GM21717 (cell line): Measurements from ENCODE around the gene EHBP1.
"Not testable (repeated sequence)": the region's sequence is repeated elsewhere in the genome, so short reads cannot be mapped to it uniquely, and the experiment has no call there.

Experiments used
- ATAC-seq: cut with Tn5 transposase; IDR thresholded peaks from one replicate; pipeline ENCODE4 v1.9.1; 2021; ENCODE audit warnings: mild to moderate bottlenecking, moderate library complexity; ENCODE audit not compliant: unreplicated experiment

The EHBP1 gene

DNA sequence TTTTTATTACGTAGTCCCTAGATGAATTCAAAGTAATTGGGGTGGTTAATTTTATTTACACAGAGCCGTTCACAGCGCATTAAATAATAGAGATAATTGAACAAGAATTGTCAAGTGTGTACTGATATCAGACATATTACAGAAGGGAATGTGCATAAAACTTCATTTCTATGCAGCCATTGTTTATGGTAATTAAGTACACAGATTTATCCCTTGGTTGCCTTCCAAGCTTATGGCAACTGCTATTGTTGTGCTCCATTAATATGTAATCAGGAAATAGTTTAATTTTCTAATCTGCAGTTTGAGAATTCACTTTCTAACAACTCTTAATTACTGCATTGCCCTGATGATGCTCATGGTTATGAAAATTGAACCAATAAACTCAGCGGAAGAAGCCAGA lies 297.8 kb downstream of the EHBP1 start:
- ATAC-seq = no peak

DNA sequence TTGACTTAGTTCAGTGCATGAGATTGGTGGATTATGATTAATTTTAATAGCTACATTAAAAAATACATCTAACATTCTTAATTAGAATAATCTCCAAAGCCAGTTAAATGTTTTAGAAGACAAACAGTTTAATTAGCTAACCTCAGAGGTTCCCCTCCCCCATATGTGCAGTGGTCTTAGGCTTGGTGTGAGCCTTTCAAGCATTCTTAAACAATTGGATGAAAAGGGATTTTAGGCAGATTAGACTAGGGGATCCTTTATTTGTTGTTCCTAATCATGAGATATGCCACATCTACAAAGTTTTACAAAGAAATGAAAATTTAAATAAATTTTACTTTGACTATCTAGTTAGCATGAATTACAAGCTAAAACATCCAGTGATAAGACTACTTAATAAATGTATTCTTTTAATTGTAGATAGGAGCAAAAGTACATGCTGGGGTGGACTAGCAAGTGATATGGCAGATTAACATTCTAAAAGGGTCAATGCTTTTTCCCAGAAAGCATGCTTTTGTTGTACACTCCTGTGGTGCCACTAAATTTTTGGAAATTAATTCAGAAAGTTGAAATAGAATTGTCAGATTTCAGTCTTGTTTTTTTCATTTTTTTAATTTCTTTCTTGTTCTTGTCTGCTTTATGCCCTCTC lies 302.4 kb downstream of the EHBP1 start:
- ATAC-seq = no peak

DNA sequence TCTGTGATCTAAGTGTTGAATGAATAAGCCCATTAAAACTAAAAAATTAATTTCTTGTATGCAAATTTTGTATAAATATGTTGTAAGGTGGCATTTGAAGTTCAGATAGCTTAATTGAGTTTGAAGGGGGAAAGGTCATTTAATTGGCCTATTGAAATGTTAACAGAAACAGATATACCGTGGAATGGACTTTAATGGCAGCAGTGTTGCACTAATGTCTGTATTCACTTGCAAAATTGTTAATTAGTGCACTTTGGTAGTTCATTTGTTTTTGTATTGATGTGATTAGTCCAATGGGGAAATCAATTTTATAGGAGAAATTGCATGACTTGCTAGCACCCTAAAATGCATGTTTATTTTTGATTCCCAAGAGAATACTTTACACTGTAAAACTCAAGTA lies 303.3 kb downstream of the EHBP1 start:
- ATAC-seq = no peak

DNA sequence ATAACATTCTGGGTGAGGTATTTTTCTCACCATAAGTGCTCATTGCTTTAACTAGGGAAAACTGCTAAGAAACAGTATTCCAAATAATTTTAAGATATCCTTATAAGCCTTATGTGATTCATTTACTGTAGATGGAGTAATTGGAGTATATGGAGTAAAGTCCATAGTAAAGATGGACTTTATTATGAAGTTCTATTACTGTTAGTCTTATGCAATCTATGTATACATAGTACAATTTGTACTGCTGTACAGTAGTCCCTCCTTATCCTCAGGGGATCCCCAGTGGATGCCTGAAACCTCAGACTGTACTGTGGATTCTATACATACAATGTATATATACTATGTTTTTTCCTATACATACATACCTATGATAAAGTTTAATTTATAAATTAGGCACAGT lies 304.0 kb downstream of the EHBP1 start:
- ATAC-seq = no peak

DNA sequence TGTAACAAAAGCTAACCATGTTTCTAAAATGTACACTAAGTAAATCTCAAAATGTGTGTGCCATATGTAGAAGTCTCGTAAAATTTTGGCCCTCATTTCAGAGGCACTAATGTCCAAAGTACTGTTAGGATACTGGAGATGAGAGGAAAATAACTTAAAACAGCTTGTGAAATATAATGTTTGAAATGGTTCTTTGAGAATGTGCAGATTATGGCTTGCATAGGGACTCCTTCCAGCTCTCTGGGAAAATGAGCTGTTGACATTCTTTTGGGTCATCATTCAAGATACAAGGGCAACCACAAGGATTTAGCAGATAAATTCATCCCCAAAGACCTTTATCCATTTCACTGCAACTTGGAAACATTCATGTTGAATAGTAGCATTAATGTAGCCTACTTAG lies 307.0 kb downstream of the EHBP1 start:
- no peak for ATAC-seq

DNA sequence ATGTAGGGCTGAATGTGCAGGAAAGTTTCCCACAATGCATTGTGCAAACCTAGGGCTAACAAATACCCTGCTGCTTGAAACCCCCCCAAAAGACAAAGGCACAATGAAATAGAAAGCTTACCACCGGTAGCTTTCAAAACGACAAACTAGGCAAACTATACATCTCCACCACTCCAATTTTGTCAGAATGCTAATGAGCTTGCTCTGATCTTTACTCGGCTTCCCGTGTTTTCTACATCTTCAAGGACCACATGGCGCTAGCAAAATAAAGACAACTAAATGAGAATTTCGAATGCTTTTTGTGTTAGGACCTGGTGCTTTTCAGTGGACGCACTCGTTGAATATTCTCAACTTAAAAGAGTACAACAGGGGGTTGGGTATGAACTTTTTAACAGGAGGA lies 307.9 kb downstream of the EHBP1 start:
- no peak for ATAC-seq

DNA sequence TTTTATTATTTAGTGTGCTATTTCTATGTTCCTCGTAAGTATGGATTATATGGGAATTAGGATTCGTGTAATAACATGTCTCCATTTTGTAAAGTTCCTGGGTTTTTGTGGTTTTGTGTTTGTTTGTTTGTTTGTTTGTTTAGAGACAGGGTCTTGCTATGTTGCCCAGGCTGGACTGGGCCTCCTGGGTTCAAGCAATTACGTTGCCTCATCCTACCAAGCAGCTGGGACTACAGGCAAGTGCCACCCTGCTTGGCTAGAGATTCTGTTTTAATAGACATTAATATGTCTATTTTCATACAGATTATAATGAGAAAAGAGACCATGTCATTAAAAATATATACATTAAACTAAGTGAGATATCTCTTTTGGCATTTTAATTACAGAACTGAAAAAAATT lies 309.9 kb downstream of the EHBP1 start:
- no peak for ATAC-seq

DNA sequence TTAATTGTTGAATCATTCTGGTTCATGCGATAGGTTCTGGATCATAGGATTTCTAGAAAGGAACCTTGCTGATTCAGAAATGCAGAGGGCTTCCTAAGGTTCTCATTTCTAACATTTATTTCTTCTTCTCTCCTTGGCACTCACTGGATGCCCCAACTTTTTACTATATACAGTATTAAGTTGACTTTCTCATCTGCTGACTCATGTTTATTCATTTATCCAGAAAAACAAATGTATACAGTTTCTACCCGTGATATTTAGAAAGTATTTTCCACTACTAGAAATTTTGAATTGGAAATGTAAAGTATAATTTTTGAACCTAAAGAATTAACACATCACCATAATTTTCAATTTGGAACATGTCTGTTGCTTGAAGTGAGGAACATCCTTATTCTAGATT lies 312.9 kb downstream of the EHBP1 start:
- ATAC-seq = no peak

DNA sequence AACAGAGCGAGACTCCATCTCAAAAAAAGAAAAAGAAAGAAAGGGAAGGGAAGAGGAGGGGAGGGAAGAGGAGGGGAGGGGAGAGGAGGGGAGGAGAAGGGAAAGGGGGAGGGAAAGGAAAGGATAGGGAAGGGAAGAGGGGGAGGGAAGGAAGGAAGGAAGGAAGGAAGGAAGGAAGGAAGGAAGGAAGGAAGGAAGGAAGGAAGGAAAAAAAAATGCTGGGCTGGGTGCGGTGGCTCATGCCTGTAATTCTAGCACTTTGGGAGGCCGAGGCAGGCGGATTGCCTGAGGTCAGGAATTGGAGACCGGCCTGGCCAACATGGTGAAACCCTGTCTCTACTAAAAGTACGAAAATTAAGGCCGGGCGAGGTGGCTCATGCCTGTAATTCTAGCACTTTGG lies 314.2 kb downstream of the EHBP1 start:
- ATAC-seq = not testable (repeated sequence)

DNA sequence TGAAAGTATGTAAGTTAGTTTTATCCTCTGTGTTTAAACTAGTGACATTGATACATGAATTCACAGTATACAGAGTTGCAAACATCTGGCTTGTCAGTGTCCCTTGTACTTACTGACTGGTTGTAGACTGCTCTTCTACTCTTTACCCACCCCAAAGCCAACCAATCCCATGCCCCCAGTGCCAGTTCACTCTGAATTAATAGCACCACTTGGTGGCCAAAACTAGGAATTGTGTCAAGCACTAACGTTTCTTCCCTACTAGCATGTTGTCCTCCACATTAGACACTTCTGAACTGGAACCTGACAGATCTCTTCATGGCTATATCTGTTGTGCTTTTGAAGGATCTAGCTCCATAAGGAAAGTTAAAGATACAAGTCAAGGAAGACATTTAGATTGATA lies 317.9 kb downstream of the EHBP1 start:
- ATAC-seq = no peak

DNA sequence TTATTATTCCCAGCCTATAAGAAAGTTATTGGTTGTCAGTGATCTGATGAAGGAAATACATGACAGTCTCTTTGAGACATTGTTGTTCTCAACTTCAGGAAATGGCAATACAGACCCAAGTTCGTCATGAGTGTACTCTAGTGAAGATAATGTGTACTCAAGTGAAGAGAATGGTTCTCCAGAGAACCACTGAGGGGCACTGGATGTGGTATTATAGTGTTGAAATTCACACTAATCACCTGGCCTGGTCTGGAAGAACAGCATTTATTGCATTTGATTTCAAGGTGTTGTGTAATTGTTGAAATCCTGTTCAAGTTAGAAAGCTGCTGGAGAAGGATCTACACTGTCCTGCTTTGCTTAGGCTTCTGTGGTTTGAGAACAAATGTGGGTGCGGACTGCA lies 321.7 kb downstream of the EHBP1 start:
- no peak for ATAC-seq

DNA sequence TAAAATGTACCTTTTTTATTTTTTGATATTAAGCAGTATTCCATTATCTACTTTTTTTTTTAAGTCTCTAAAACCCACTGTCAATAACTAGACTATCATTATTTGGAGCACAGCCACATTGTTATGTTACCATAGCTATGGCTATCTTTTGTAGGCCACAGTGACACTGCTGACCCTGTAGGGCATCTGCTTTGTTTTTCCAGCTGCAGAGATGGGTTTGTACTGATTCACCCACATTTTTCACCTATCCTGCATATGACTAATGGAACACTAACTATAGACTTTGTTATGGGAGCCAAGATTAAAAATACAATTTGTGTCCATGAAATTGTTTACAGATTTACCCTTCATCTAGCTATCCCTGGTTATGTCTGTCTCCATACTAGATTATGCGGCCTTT lies 323.5 kb downstream of the EHBP1 start:
- no peak for ATAC-seq

DNA sequence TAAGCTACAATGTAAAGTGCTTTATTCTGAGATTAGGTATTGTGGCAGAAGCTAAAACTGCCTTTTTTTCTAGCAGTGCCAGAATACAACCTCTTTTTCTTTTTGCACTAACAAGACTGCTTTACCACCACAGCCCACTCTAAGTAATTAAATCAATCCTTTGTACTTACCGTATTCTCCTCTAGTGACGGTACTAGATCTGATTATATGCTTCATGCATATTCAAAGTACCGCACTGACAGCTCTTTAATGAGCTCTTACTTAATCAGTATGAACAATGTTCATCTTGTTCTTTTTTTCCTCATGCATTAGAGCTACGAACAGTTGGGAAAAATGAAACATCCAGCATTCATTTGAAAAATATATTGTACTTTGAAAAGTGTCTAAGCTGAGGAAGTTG lies 329.0 kb downstream of the EHBP1 start:
- ATAC-seq = no peak

DNA sequence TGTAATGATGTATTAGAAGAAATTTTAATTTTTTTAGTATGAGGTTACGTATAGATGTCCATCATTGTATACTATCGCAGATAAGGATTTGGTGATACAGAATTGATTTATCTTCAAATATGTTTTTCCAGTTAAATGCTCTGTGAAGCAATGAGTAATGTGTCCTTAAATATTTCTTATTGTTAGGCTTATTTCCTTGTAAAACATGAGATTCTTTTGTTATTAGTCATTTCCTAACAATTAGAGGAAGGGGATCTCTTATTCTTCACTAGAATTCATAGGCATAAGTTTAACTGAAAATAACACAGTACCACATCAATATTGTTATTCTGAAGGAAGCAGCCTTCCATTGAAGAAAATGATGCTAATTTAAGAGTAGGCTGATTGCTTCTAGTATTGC lies 329.7 kb downstream of the EHBP1 start:
- ATAC-seq = no peak

DNA sequence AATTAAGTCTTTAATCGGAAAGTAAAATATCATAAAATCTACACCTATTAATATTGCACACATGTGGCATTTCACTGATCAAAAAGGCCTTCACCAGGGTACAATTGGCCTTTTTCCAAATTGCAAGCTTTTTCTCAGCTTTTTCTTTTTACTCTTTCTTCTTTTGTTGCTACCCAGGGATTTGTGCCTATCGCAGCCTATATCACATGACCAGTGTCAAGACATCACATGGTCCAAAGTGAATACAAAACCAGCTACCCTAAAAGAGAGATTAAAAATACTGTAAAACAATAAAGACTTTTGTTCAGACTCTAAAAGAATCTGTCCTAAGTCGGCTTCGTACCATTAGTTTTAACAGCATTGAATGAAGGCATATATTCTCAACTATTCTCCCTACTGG lies 330.1 kb downstream of the EHBP1 start:
- no peak for ATAC-seq

DNA sequence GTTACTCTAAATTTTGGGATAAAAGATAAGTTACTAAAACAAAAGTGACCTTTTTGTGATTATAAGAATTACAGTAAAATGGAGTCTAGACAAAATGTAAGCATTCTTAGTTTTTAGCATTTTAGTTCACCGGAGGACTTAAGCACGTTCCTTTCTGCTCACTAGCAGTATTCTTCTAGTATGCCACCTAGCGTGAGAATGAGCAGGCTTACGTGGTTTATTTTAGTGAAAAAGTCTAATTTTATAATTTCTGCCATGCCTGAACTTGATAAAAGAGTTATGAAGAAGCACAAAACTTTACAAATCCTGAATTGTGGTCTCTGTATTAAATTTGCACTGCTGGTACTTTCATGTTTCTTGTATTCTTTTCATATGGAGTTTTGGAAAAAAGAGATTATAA lies 332.5 kb downstream of the EHBP1 start:
- ATAC-seq = no peak

DNA sequence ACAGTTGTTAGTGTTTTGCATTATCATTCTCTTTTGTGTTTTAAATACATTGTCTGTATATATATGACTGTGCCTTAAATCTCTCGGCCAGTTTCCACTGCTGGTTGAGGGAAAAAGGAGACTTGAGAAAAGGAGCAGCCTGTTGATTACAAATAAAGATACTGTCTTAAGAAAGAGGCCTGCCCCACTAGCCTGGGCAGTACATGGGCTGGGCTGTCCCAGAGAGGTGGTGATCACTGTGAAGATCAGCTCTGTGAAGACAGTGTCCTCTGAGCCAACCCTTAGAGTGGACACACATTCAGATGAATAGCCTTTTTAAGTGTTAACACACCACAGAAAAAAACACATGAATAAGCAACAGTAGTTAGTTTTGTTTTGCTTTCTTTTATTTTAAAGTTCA lies 335.1 kb downstream of the EHBP1 start:
- no peak for ATAC-seq

DNA sequence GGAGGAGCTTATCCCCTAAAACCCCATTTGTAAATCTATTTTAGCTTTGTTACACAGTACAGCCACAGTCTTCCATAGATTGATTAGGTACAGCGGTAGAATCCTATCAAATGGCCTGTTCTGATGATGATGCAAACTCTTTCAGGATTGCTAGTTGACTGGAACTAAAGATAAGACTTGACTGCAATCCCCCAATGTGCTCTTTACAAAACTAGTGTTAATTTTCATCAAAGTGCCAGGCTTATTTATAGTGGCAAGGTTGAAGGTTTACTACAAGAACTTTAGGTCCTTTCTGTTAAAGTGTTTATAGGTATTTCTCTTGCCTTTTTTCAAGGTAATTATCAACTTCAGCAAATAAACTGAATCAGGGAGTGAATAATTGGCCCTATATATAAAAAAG lies 336.1 kb downstream of the EHBP1 start:
- ATAC-seq = no peak

DNA sequence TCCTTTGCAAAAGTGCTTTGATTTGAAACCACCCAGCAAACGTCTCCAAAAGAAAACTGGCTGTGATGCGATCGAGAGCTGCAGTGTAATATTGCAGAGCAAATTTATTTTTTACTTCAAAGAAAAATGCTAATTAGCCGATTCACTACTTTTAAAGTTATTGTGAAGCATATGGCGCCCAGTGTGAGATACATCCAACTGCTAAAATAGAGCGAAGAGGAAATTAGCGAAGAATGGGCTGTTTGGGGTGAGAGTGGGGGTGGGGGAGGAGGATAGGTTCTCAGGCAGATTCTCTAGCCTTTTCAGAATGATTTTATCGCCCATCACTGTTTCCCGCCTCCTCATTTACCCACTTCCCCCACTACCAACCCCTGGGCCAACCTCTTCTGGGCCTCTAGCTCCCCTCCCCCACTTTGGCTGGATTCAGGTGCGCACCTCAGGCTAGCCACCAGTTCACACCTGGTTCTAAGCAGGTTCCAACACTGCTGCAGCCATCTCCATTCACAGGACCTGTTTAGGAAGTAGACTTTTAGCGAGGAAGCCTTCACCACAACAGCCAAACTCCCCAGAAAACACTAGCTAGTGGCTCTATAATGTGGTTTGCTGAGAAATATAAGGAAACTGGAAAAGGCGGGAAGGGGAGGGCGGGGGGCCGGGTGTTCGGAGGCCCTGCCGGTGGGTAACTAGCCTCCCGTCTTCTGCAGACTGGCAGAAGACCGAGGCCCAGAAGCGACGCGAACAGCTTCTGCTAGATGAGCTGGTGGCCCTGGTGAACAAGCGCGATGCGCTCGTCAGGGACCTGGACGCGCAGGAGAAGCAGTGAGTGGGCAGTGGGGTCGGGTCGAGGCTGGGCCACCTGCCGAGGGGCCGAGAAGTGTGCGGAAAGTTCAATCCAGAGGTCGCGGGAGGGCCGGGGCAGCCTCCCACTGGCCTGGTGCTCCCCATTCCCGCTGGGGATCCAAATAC lies 339.1 kb downstream of the EHBP1 start:
- no peak for ATAC-seq

DNA sequence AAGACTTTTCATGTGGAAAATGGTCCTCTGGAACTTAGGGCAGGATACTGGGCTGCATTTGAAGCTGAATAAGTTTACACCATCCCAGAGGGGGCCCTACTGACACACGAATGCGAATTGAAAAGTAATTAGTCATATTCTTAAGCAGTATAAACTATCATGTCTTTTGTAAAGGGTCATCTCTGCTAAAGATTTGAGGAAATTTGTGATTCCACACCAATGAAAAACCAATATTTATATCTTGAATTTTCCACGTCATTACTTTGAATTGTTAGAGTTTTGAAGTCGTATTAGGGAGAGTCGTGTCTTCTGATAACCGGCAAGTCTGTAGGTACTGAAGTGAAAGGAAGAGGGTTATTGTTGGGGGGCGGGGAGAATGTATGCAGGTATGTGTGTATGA lies 341.0 kb downstream of the EHBP1 start:
- ATAC-seq = no peak

DNA sequence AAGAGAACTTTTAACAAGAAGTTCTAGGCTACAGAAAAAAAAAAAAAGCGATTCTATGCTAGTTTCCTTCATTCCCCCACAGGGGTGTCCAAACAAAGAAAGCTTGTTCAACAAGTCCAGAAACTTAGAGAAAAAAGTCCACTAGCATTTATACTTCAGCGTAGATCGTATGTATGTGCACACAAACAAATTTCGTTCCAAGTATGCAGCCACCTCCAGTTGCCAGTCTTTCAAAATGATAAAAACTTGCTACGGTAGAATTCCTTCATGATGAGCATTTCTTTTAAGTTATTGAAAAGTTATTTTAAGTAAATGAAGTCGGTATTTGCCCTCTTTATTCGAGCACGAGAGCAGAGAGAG lies 341.4 kb downstream of the EHBP1 start:
- ATAC-seq = no peak
